ENCODE data around the gene B3GLCT.

- TF ChIP-seq, protein P1, sequence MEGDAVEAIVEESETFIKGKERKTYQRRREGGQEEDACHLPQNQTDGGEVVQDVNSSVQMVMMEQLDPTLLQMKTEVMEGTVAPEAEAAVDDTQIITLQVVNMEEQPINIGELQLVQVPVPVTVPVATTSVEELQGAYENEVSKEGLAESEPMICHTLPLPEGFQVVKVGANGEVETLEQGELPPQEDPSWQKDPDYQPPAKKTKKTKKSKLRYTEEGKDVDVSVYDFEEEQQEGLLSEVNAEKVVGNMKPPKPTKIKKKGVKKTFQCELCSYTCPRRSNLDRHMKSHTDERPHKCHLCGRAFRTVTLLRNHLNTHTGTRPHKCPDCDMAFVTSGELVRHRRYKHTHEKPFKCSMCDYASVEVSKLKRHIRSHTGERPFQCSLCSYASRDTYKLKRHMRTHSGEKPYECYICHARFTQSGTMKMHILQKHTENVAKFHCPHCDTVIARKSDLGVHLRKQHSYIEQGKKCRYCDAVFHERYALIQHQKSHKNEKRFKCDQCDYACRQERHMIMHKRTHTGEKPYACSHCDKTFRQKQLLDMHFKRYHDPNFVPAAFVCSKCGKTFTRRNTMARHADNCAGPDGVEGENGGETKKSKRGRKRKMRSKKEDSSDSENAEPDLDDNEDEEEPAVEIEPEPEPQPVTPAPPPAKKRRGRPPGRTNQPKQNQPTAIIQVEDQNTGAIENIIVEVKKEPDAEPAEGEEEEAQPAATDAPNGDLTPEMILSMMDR (IDR thresholded peaks at IDR 0.05; ENCODE audit: poor library complexity) = no peak
- TF ChIP-seq EZH2 (IDR thresholded peaks at IDR 0.05; ENCODE audit: borderline replicate concordance) = no peak
Measured at GRCh38 chr13:31351376-31351775, 151.6 kb downstream of the B3GLCT start.

All from hepatocyte (in vitro differentiated cells).